Thoracic aorta (tissue), 2 donors: ENCODE results near the gene KIAA1217. TPM values are rescaled to one million over a fixed set of nuclear protein-coding genes. Genes with fewer than 3 reads are reported as not detected.
A peak's percentile ranks its signal among the peaks of the same experiment; 100 is the strongest.

ENCODE experiments used
- ATAC-seq: fragments of 150-250 bp; one replicate; pipeline ENCODE4 v1.8.0; 2017; ENCODE audit warnings: low read depth; ENCODE audit not compliant: insufficient number of reproducible peaks, low FRiP score
- DNase-seq: peaks from one replicate; pipeline ENCODE4 v3.0.0-alpha.2; 2020; ENCODE audit warnings: low spot score
- H3K27ac ChIP-seq, 2 donors: fragments of 200-600 bp; sonication (generic); 1 replicate in 1 of 2; 2 replicates in 1 of 2; pipeline ENCODE4 v1.5.1; 2016; ENCODE audit warnings: mild to moderate bottlenecking in 2 of 2, moderate library complexity in 2 of 2
- H3K27me3 ChIP-seq: fragments of 200-600 bp; sonication (generic); replicated peaks from 2 replicates; pipeline ENCODE4 v1.6.0; 2016; ENCODE audit warnings: mild to moderate bottlenecking; ENCODE audit not compliant: insufficient read depth
- H3K36me3 ChIP-seq: fragments of 200-600 bp; sonication (generic); one replicate; pipeline ENCODE4 v1.5.1; 2016
- H3K4me1 ChIP-seq, 2 donors: fragments of 200-600 bp; sonication (generic); 1 replicate in 1 of 2; 2 replicates in 1 of 2; pipeline versions ENCODE4 v1.5.1 to v1.6.0; 2016; ENCODE audit warnings: low read depth in 2 of 2, mild to moderate bottlenecking in 1 of 2; ENCODE audit not compliant: control insufficient read depth in 1 of 2
- H3K4me3 ChIP-seq: fragments of 200-600 bp; sonication (generic); 2 replicates; pipeline ENCODE4 v1.5.1; 2016; ENCODE audit warnings: mild to moderate bottlenecking
- H3K9me3 ChIP-seq: fragments of 200-600 bp; sonication (generic); 2 replicates; pipeline ENCODE4 v1.5.1; 2016
- total RNA-seq, 2 donors: library from RNA; depleted of rRNA; stranded (reverse); fragments of >200 nt; gene quantifications; one replicate each; pipeline versions ENCODE4 v1.1.0 to v1.2.3, GENCODE V29; 2016
- TF ChIP-seq, protein P1 (sequence below): fragments of 200-600 bp; sonication (generic); IDR thresholded peaks from one replicate; pipeline ENCODE4 v1.5.1; 2019; ENCODE audit warnings: antibody characterized with exemption

KIAA1217 gene
- total RNA-seq, 2 donors from 2014 or later = 15.2 to 15.6 TPM

DNA sequence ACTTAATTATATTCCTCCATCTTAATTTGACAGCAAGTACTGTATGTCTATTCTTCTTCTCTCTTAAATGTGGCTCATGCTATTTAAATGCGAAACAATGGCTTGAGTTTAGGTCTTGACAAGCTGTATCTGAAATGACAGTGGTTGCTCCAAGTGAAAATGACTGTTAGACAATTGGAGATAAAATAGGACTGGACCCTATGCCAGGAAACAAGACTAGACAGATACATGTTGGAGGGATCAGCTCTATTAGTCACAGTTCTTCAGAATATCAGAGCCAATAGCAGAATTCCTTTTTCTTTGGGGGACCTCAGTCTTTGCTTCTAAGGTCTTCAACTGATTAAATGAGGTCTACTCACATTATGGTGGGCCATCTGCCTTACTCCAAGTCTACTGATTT, 25.8 kb downstream of the KIAA1217 start:
- Histone ChIP-seq H3K27ac (no peak overlapping the region), H3K27me3 (no peaks in the 10 kb centered on the region), H3K4me1 (peaks cover 0 to 12% of the 10 kb centered on the region in 2 donors), H3K4me3 (no peak overlapping the region), H3K36me3 (no peaks in the 10 kb centered on the region), H3K9me3 (no peaks in the 10 kb centered on the region)
- DNase-seq = no peak
- TF ChIP-seq, protein P1, sequence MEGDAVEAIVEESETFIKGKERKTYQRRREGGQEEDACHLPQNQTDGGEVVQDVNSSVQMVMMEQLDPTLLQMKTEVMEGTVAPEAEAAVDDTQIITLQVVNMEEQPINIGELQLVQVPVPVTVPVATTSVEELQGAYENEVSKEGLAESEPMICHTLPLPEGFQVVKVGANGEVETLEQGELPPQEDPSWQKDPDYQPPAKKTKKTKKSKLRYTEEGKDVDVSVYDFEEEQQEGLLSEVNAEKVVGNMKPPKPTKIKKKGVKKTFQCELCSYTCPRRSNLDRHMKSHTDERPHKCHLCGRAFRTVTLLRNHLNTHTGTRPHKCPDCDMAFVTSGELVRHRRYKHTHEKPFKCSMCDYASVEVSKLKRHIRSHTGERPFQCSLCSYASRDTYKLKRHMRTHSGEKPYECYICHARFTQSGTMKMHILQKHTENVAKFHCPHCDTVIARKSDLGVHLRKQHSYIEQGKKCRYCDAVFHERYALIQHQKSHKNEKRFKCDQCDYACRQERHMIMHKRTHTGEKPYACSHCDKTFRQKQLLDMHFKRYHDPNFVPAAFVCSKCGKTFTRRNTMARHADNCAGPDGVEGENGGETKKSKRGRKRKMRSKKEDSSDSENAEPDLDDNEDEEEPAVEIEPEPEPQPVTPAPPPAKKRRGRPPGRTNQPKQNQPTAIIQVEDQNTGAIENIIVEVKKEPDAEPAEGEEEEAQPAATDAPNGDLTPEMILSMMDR = no peak
- ATAC-seq = no peak

DNA sequence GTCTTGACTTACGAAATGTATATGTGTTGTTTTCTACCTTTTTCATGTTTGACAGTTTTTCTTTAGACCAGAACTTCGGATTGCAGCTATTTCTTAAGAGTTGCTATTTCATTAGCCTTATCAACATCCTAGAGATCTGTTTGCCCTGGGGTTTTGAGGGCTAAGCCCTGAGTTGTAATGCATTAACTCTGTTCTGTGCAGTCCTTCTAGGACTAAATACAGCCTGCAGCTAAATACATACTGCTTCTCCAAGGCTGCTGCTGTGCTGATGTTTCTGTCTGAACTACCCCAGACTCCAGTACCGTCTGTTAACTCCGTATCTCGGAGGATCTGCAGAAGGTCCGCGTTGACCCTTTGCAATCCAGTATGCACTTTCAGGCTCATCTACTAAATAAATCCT, 26.5 kb downstream of the KIAA1217 start:
- no peaks in the 10 kb centered on the region for H3K27me3 ChIP-seq
- TF ChIP-seq, protein P1 = no peak
- no peaks in the 10 kb centered on the region for H3K9me3 ChIP-seq
- no peak overlapping the region for H3K4me3 ChIP-seq
- no peak overlapping the region for H3K27ac ChIP-seq
- H3K4me1 ChIP-seq = peaks cover 0 to 19% of the 10 kb centered on the region in 2 donors
- H3K36me3 ChIP-seq = no peaks in the 10 kb centered on the region
- DNase-seq (no peak), ATAC-seq (no peak)

DNA sequence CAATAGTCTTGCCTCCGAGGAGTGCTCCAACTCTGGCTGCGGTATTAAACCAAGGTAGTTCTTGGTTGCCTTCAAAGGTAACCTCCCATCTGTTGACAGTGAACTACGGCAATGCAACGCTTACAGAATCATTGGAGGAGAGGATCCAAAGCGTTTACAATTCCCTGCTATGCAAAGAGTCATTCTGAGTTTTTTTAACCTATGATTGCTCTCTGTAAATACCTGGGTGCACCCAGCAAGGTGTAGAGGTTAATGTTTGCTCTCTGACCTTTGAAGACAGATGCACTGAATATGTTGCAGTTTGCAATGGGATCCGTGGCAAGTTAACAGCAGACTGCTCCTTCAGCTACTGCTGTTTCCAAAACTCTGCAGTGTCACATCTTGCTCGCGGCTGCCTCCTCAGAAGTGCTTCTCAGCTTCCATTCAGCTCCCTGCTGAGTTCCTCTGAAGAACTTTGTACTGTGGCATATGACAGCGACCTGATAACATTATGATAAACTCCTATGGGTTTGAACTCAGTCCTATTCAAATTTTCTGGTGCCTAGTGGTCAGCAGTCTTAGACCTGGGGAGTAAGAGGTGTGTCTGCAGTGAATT, 29.0 kb downstream of the KIAA1217 start:
- ATAC-seq = no peak
- Histone ChIP-seq H3K36me3 (no peaks in the 10 kb centered on the region), H3K4me3 (no peak overlapping the region), H3K27ac (no peak overlapping the region), H3K9me3 (no peaks in the 10 kb centered on the region), H3K27me3 (no peaks in the 10 kb centered on the region), H3K4me1 (peaks cover 3 to 35% of the 10 kb centered on the region in 2 donors)
- no peak for DNase-seq
- TF ChIP-seq, protein P1 = no peak

DNA sequence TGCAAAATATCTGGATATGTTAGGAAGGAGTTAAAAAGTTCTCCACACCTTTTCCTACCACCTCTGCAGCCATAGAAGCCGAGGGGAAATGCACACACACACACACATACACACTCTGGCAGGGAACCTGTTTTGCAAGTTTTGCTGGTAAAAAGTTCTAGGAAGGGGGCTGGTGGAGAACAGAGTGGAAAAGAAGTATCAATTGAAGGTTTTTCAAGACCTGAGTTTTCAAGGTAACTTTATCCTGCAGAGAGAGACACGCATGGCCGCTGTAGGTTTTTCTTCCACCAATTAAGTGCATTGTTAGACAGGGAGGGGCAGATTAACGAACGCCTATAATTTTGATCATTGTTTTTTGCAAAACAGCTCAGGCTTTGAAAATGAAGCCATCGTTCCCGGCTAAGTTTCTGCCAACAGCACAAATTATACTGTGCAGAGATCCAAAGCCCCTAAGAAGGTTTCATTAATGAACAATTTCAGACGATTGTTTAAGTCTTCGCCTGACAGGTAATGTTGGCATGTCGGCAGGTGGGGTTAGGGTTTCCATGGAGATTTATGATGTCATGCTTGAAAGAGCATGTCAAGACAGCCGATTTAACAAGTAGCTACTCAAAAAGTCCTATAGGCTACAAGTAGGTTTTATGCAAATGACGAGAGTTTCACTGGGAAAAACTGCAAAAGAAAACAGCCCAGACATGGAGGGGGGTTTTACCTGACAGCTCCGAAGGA, 29.7 kb downstream of the KIAA1217 start:
- TF ChIP-seq, protein P1 = no peak
- no peak for ATAC-seq

DNA sequence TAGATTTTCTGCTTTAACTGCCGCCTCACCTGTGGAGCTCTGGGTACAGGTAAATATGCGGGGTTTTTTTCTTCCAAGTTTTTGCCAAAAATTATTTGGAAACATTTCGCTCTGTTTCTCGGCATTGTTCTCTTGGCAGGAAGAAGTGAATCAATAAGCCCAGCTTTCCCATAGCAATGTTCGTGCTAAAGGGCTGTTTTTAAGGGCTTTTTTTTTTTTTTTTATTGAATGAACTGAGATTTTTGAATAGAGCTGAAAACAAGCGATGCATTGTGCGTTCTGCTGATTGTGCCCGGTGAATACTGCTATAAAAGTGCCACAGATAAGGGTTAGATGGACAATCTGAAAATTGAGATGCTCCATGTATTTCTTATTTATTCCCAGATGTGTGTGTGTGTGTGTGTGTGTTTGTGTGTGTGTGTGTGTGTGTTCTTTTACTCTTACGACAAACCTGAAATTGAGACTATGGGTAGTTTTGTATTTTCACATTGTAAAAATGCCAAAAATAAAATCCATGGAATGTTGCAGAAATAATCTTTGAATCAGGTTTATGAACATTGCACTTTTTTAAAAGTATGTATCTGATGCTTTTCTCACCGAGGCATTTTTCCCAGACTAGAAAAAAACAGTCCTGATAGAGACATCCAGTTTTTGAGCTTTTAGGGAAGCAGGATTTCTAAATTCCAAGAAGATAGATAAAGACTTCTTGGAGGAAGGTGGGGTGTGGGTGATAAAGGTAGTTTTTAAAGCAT, 30.5 kb downstream of the KIAA1217 start:
- Histone ChIP-seq H3K9me3 (no peaks in the 10 kb centered on the region), H3K4me1 (peaks cover 3 to 35% of the 10 kb centered on the region in 2 donors), H3K4me3 (peak overlapping the region; percentile 12), H3K27ac (peak overlapping the region in 1 of 2 donors; percentile 1), H3K36me3 (no peaks in the 10 kb centered on the region), H3K27me3 (no peaks in the 10 kb centered on the region)
- ATAC-seq (no peak), DNase-seq (no peak)
- TF ChIP-seq, protein P1 = no peak

More for the DNA sequence above, 29.7 kb downstream of the KIAA1217 start:
- Histone ChIP-seq H3K9me3 (no peaks in the 10 kb centered on the region), H3K27me3 (no peaks in the 10 kb centered on the region), H3K36me3 (no peaks in the 10 kb centered on the region), H3K4me1 (peaks cover 3 to 35% of the 10 kb centered on the region in 2 donors), H3K27ac (no peak overlapping the region), H3K4me3 (no peak overlapping the region)
- no peak for DNase-seq
